Small intestine (tissue), 7 donors: ENCODE results near the gene PPM1L. TPM values are rescaled to one million over a fixed set of nuclear protein-coding genes. Genes with fewer than 3 reads are reported as not detected.

Experiments used
- DNase-seq, 2 donors: peaks; one replicate each; pipeline versions ENCODE4 v3.0.0 to v3.0.0-alpha.2; 2013
- FAIRE-seq: peaks from 2 replicates; lab custom pipeline; 2012; peaks lifted over from hg19 to GRCh38; lab: Jason Lieb, UNC
- H3K27ac ChIP-seq, 3 donors: one replicate each; pipeline ENCODE4 v1.5.1; 2013; ENCODE audit warnings: low read length in 2 of 3, mild to moderate bottlenecking in 2 of 3, control low read depth in 1 of 3, inconsistent platforms in 1 of 3, low read depth in 1 of 3, moderate library complexity in 1 of 3
- H3K27me3 ChIP-seq, 3 donors: one replicate each; pipeline ENCODE4 v1.6.1; 2013; ENCODE audit warnings: low read length in 3 of 3, inconsistent platforms in 1 of 3; ENCODE audit not compliant: control insufficient read depth in 3 of 3, insufficient read depth in 3 of 3
- H3K36me3 ChIP-seq, 3 donors: one replicate each; pipeline ENCODE4 v1.6.1; 2013; ENCODE audit warnings: low read length in 3 of 3, inconsistent platforms in 1 of 3, low read depth in 1 of 3, mild to moderate bottlenecking in 1 of 3, moderate library complexity in 1 of 3; ENCODE audit not compliant: control insufficient read depth in 3 of 3, insufficient read depth in 2 of 3
- H3K4me1 ChIP-seq, 3 donors: one replicate each; pipeline ENCODE4 v1.6.1; 2013; ENCODE audit warnings: low read length in 2 of 3, inconsistent platforms in 1 of 3, low read depth in 1 of 3, mild to moderate bottlenecking in 1 of 3, moderate library complexity in 1 of 3; ENCODE audit not compliant: control insufficient read depth in 3 of 3, insufficient read depth in 2 of 3
- H3K4me3 ChIP-seq, 3 donors: one replicate each; pipeline ENCODE4 v1.5.1; 2013; ENCODE audit warnings: low read length in 3 of 3, control low read depth in 1 of 3, inconsistent platforms in 1 of 3, low read depth in 1 of 3, mild to moderate bottlenecking in 1 of 3, moderate library complexity in 1 of 3
- H3K9me3 ChIP-seq, 2 donors: one replicate each; pipeline ENCODE4 v1.6.1; 2013; ENCODE audit warnings: low read depth in 1 of 2, low read length in 1 of 2; ENCODE audit not compliant: control insufficient read depth in 2 of 2, insufficient read depth in 1 of 2
- WGBS, 3 donors: extraction: QIAGEN DNeasy Blood & Tissue Kit; methylation state at CpG; one replicate each; pipeline ENCODE4 v1.1.7; 2013; 5-methylcytosine and 5-hydroxymethylcytosine counted together
- polyA plus RNA-seq, 4 donors: library from polyadenylated mRNA; stranded (reverse) in 3 of 4; unstranded in 1 of 4; fragments of 200-250 nt in 3 of 4; fragments of 120-200 nt in 1 of 4; gene quantifications; one replicate each; pipeline versions ENCODE4 v1.2.1 to v1.2.3, GENCODE V29; 2013
- donor health status: healthy with polysubstance abuse.
- donor health status: control.
- donor health status: control.
- donor health status: Bipolar disorder and iron deficiency.
- donor health status: healthy.

PPM1L gene
- polyA plus RNA-seq, 4 donors, result 0.27 to 3.2 (median 1.4) TPM

GRCh38 chr3:160754855-160755747, 930 bp upstream of the PPM1L start:
- peak overlapping the region; percentile 79 to 96 (median 86) for H3K4me3 ChIP-seq
- peak; percentile 94 to 97 for DNase-seq
- peaks cover 0 to 18% (median 0%) of the 10 kb centered on the region in 3 donors for H3K27me3 ChIP-seq
- H3K9me3 ChIP-seq, result no peaks in the 10 kb centered on the region
- peaks cover 0 to 20% (median 11%) of the 10 kb centered on the region in 3 donors for H3K4me1 ChIP-seq
- no peak for FAIRE-seq
- H3K36me3 ChIP-seq, result no peaks in the 10 kb centered on the region
- WGBS, 3 donors, result 0% methylated on average over 73 to 85 of the region's 85 CpGs
- peak overlapping the region; percentile 73 to 97 (median 92) for H3K27ac ChIP-seq

GRCh38 chr3:160757233-160758106, 1.4 kb downstream of the PPM1L start:
- H3K9me3 ChIP-seq, result no peaks in the 10 kb centered on the region
- H3K4me1 ChIP-seq, result peaks cover 0 to 20% (median 11%) of the 10 kb centered on the region in 3 donors
- no peak overlapping the region for H3K27ac ChIP-seq
- peak in 1 of 2 donors; percentile 35 for DNase-seq
- peak overlapping the region in 2 of 3 donors; percentile 70 to 96 for H3K4me3 ChIP-seq
- no peaks in the 10 kb centered on the region for H3K36me3 ChIP-seq
- peaks cover 0 to 18% (median 0%) of the 10 kb centered on the region in 3 donors for H3K27me3 ChIP-seq
- WGBS, 3 donors, result 21 to 34% (median 25%) methylated on average over 20 of the region's 20 CpGs
- FAIRE-seq, result no peak

- DNase-seq, result no peak
- no peak overlapping the region for H3K27ac ChIP-seq
- 77 to 93% (median 89%) methylated on average over 3 of the region's 3 CpGs for WGBS, 3 donors
- H3K9me3 ChIP-seq, result no peaks in the 10 kb centered on the region
- peaks cover 0 to 20% (median 11%) of the 10 kb centered on the region in 3 donors for H3K4me1 ChIP-seq
- H3K36me3 ChIP-seq, result no peaks in the 10 kb centered on the region
- H3K27me3 ChIP-seq, result peaks cover 0 to 18% (median 0%) of the 10 kb centered on the region in 3 donors
- H3K4me3 ChIP-seq, result no peak overlapping the region
- no peak for FAIRE-seq
These were observed 3.0 kb downstream of the PPM1L start for GRCh38 chr3:160758929-160759577.

GRCh38 chr3:160763073-160763472, 7.0 kb downstream of the PPM1L start:
- DNase-seq (no peak), FAIRE-seq (no peak)
- Histone ChIP-seq H3K27ac (no peak overlapping the region), H3K36me3 (no peaks in the 10 kb centered on the region), H3K27me3 (peaks cover 0 to under 1% (median 0%) of the 10 kb centered on the region in 3 donors), H3K9me3 (no peaks in the 10 kb centered on the region), H3K4me3 (no peak overlapping the region), H3K4me1 (peaks cover 0 to 1% (median 0%) of the 10 kb centered on the region in 3 donors)
- 99 to 100% (median 100%) methylated on average over 1 of the region's 1 CpG for WGBS, 3 donors

GRCh38 chr3:160765211-160765610, 9.2 kb downstream of the PPM1L start:
- no peaks in the 10 kb centered on the region for H3K36me3 ChIP-seq
- H3K4me3 ChIP-seq, result no peak overlapping the region
- no peaks in the 10 kb centered on the region for H3K9me3 ChIP-seq
- DNase-seq (no peak), FAIRE-seq (no peak)
- WGBS, 3 donors, result 45 to 62% (median 48%) methylated on average over 1 of the region's 1 CpG
- H3K27ac ChIP-seq, result no peak overlapping the region
- no peaks in the 10 kb centered on the region for H3K27me3 ChIP-seq
- no peaks in the 10 kb centered on the region for H3K4me1 ChIP-seq

GRCh38 chr3:160768031-160768430, 12.0 kb downstream of the PPM1L start:
- Histone ChIP-seq H3K9me3 (no peaks in the 10 kb centered on the region), H3K27me3 (no peaks in the 10 kb centered on the region), H3K36me3 (no peaks in the 10 kb centered on the region), H3K4me1 (no peaks in the 10 kb centered on the region), H3K4me3 (no peak overlapping the region), H3K27ac (no peak overlapping the region)
- FAIRE-seq, result no peak
- no peak for DNase-seq

GRCh38 chr3:160768918-160769317, 12.9 kb downstream of the PPM1L start:
- whole genome bisulfite sequencing, 3 donors, result 87 to 97% (median 90%) methylated on average over 2 of the region's 2 CpGs
- no peak overlapping the region for H3K4me3 ChIP-seq
- DNase-seq (no peak), FAIRE-seq (no peak)
- H3K9me3 ChIP-seq, result no peaks in the 10 kb centered on the region
- H3K27me3 ChIP-seq, result no peaks in the 10 kb centered on the region
- H3K36me3 ChIP-seq, result no peaks in the 10 kb centered on the region
- no peaks in the 10 kb centered on the region for H3K4me1 ChIP-seq
- no peak overlapping the region for H3K27ac ChIP-seq
